ENCODE results near the gene EMC7.

GRCh38 chr15:34102175-34102925 lies 688 bp upstream of the EMC7 start:
- TF ChIP-seq BHLHE40 (IDR thresholded peaks at IDR 0.05; ENCODE audit: low read depth, low read length) (no peak), CTCF (conservative IDR thresholded peaks at IDR 0.05; ENCODE audit: low read depth, low read length) (no peak)
